ENCODE measurements around the gene OR2C1.

Gene OR2C1

DNA sequence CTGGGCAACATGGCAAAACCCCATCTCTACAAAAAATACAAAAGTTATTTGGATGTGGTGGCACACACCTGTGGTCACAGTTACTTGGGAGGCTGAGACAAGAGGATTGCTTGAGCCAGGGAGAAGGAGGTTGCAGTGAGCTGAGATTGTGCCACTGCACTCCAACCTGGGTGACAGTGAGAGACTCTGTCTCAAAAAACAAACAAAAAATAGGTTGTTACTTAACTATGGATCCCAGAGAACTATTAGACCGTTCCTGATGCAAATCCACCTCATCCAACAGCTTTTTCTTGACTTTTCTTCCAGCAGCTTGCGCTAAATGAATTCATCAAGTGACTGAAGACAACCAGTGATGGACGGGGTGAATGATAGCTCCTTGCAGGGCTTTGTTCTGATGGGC is at the start of gene OR2C1:
Gene OR2C1 (plus strand): TSS at position 301 of the 400 bp plus-strand sequence. CDS start 52 bp downstream, at position 353.
- TF ChIP-seq, protein P1, sequence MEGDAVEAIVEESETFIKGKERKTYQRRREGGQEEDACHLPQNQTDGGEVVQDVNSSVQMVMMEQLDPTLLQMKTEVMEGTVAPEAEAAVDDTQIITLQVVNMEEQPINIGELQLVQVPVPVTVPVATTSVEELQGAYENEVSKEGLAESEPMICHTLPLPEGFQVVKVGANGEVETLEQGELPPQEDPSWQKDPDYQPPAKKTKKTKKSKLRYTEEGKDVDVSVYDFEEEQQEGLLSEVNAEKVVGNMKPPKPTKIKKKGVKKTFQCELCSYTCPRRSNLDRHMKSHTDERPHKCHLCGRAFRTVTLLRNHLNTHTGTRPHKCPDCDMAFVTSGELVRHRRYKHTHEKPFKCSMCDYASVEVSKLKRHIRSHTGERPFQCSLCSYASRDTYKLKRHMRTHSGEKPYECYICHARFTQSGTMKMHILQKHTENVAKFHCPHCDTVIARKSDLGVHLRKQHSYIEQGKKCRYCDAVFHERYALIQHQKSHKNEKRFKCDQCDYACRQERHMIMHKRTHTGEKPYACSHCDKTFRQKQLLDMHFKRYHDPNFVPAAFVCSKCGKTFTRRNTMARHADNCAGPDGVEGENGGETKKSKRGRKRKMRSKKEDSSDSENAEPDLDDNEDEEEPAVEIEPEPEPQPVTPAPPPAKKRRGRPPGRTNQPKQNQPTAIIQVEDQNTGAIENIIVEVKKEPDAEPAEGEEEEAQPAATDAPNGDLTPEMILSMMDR (IDR thresholded peaks at IDR 0.05; ENCODE audit: low read depth, low read length) = no peak
- no peak within 1 kb of the TSS for H3K4me3 ChIP-seq (ENCODE audit: low read depth, low read length)

DNA sequence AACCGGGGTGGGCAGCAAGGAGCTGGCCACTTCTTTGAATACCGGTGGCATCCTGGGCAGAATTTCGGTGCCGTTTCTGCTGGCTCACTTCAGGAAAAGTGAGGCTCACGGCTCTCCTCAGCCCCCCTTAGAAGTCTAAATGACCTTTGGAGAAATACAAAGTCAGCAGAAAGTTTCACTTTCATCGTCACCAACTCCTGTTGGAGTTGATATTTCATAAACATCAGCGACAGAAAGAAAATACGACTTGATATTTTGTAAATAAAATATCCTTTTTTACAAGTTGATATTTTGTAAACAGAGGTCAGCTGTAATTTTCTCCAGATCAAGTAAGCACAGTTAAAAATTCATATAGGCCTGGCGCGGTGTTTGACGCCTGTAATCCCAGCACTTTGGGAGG is 49.6 kb upstream of the OR2C1 start:
- TF ChIP-seq, protein P1 (IDR thresholded peaks at IDR 0.05; ENCODE audit: low read depth, low read length) = no peak
- H3K4me3 ChIP-seq (ENCODE audit: low read depth, low read length) = peak overlapping the region; percentile 77

DNA sequence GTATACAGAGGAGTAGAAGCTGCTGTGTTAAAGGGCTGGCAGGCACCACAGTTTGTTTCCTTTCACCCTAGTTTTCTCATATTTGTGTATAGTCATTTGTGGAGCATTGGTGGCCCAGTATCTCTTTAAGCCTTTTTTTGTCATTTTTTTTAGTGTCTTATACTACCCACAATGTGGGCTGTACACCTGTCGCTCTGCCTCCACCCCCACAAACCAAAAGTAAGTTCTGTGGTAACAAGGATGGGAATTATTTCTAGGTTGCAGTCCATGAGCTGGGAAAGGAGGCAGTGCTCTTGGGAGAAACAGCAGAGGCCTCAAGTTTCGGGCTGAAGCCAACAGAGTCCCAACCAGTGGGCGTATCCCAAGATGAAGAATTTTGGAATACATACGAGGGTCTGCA is 44.2 kb upstream of the OR2C1 start:
- H3K4me3 ChIP-seq (ENCODE audit: low read depth, low read length) = no peak overlapping the region
- TF ChIP-seq, protein P1 (IDR thresholded peaks at IDR 0.05; ENCODE audit: low read depth, low read length) = no peak

DNA sequence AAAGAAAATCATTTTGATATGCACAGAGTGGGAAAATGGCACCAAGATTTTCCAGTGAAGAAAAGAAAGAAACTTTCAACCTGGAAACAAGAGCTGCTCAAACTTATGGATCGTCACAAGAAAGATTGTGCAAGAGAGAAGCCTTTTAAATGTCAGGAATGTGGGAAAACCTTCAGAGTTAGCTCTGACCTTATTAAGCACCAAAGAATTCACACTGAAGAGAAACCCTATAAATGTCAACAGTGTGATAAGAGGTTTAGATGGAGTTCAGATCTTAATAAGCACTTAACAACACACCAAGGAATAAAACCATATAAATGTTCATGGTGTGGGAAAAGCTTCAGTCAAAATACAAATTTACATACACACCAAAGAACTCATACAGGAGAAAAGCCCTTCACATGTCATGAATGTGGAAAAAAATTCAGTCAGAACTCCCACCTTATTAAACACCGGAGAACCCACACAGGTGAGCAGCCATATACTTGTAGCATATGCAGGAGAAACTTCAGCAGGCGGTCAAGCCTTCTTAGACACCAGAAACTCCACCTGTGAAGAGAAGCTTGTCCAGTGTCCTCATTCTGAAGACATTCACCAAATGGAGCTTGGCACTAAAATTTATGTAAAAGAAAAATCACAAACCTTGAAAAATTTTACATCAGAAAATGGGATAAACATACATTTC is 38.2 kb upstream of the OR2C1 start:
- TF ChIP-seq, protein P1 (IDR thresholded peaks at IDR 0.05; ENCODE audit: low read depth, low read length) = no peak
- H3K4me3 ChIP-seq (ENCODE audit: low read depth, low read length) = no peak overlapping the region

DNA sequence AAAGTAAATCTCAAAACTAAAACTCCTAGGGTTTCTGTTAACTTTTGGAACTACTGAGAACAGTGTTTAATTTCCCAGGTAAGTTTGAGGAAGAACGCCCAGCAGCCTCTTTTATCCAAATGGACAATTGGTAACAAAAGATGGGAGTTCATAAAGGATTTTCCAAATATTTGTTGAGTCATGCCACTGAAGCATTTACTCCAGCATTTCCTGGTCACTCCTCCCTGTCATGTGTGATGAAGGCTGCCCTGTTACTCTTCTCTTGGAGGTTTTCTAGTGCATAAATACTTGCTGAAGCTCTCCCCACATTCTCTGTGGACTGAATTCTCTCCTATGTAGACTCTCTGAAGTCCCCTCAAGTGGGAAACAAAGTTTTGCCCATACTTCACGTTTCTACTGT is 33.9 kb upstream of the OR2C1 start:
- no peak overlapping the region for H3K4me3 ChIP-seq (ENCODE audit: low read depth, low read length)
- TF ChIP-seq, protein P1 (IDR thresholded peaks at IDR 0.05; ENCODE audit: low read depth, low read length) = no peak

DNA sequence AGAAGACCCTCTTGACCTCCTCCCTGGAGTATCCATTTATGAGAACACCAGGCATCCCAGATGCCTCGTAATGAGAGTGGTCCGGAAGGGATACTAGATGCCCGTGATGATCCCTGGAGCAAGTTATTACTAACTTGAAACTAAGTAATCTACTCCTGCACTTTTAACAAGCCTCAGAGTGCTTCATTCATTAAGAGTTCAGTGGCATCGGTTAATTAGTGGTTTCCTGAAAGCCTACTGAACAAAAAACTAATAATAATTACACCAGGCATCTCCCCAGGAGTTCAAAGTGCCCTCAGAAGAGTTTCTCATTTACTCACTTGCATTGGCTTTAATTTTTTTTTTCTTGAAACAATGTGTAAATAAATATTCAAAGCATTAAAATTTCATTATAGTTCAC is 28.2 kb upstream of the OR2C1 start:
- TF ChIP-seq, protein P1 (IDR thresholded peaks at IDR 0.05; ENCODE audit: low read depth, low read length) = no peak
- no peak overlapping the region for H3K4me3 ChIP-seq (ENCODE audit: low read depth, low read length)

DNA sequence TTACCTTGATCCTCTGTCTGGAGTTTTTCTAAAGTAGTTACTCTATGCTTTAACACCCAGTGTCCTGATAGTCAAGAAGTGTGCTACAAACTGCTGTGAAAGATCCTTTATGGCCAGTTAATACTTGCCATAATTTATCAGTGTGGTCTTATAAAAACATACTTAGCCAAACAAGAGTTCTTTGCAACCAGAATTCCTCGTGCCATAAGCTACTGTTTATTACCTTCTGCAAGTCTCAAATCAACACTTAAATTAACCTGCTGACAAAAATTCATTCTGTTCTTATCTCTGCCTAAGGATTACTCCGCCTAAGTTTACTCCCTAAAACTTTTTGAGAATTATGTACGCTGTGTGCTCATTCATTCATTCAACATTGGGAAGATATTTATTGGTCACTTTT is 27.6 kb upstream of the OR2C1 start:
- no peak overlapping the region for H3K4me3 ChIP-seq (ENCODE audit: low read depth, low read length)
- TF ChIP-seq, protein P1 (IDR thresholded peaks at IDR 0.05; ENCODE audit: low read depth, low read length) = no peak
